Stimulated activated naive B cell treated with anti-CD40 and anti-IgM and Interleukin-4, amounts not matched to agents 10 μg/mL and 1 μg/mL and 100 μg/mL, for 72 hours (primary cell): ENCODE results near the gene RING1.

ENCODE experiments used
- ATAC-seq, 2 donors: fragments of 150-1000 bp; cut with Tn5 transposase; replicated peaks; 2 replicates each; pipeline ENCODE4 v1.10.0; 2021; ENCODE audit warnings: moderate library complexity in 1 of 2
- DNase-seq: peaks from one replicate; pipeline ENCODE4 v3.0.0; 2021
- H3K27ac Mint-ChIP-seq: one replicate; pipeline ENCODE4 v1.8.0; 2022; ENCODE audit warnings: mild to moderate bottlenecking, mixed read lengths
- H3K27me3 Mint-ChIP-seq, 2 donors: one replicate each; pipeline ENCODE4 v1.8.0; 2022; ENCODE audit warnings: mixed read lengths in 2 of 2
- H3K36me3 Mint-ChIP-seq, 2 donors: one replicate each; pipeline ENCODE4 v1.8.0; 2022; ENCODE audit warnings: mixed read lengths in 2 of 2, mild to moderate bottlenecking in 1 of 2
- H3K4me1 Mint-ChIP-seq, 2 donors: one replicate each; pipeline ENCODE4 v1.8.0; 2022; ENCODE audit warnings: mixed read lengths in 2 of 2, mild to moderate bottlenecking in 1 of 2
- H3K4me3 Mint-ChIP-seq, 2 donors: one replicate each; pipeline ENCODE4 v1.8.0; 2022; ENCODE audit warnings: mild to moderate bottlenecking in 2 of 2, mixed read lengths in 2 of 2, moderate library complexity in 1 of 2
- H3K9me3 Mint-ChIP-seq, 2 donors: one replicate each; pipeline ENCODE4 v1.8.0; 2022; ENCODE audit warnings: mixed read lengths in 2 of 2, mild to moderate bottlenecking in 1 of 2

The RING1 gene

DNA sequence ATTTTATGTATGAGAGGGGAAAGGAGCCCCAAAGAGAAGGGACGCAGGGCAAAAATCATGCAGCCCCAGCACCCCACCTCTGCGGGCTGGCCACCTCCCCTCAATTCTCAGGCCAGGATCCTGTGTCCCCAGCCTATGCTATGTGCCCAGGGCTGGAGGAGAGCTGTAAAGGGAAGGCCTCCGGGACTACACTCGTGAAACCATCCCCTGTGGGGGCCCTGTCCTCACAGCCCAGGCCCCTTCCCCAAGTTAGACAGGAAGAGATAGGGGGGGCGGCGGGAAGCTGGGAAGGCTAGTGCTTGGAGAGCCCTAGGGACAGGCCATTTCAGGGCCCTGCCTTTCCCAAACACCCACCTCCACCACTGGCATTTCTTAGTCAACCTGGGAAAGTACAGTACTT, 14.7 kb upstream of the RING1 start:
- no peak for ATAC-seq
- Mint-ChIP-seq H3K27me3 (peaks cover 20 to 32% of the 10 kb centered on the region in 2 donors), H3K9me3 (no peaks in the 10 kb centered on the region), H3K4me3 (peak overlapping the region; percentile 52 to 71), H3K27ac (no peak overlapping the region), H3K36me3 (peaks cover 21 to 42% of the 10 kb centered on the region in 2 donors), H3K4me1 (peaks cover 34 to 52% of the 10 kb centered on the region in 2 donors)
- DNase-seq = no peak

DNA sequence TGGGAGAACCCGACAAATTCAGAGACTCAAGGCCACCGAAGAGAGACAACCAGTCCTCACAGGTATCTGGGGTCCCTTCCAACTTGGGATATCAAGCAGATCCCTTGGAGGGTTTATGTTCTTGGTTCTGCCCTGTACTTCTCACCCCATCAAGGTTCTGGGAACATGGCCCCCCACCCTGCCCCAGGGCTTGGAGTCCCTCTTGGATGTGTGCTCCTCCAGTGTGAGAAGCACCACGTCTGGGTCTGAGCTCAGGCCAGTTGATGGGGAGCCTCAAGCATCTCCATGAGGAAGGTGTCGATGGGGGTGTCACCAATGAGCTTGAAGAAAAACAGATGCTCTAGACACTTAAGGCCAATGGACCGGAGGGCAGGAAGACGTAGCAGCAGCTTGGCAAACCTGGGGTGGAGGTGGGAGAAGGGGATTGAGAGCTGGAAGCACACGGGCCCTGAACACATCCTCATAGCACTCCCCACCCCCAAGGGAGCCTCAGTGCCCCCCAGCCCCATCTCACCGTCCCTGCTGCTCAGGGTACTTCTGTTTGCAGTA, 13.8 kb upstream of the RING1 start:
- no peak overlapping the region for H3K4me3 Mint-ChIP-seq

DNA sequence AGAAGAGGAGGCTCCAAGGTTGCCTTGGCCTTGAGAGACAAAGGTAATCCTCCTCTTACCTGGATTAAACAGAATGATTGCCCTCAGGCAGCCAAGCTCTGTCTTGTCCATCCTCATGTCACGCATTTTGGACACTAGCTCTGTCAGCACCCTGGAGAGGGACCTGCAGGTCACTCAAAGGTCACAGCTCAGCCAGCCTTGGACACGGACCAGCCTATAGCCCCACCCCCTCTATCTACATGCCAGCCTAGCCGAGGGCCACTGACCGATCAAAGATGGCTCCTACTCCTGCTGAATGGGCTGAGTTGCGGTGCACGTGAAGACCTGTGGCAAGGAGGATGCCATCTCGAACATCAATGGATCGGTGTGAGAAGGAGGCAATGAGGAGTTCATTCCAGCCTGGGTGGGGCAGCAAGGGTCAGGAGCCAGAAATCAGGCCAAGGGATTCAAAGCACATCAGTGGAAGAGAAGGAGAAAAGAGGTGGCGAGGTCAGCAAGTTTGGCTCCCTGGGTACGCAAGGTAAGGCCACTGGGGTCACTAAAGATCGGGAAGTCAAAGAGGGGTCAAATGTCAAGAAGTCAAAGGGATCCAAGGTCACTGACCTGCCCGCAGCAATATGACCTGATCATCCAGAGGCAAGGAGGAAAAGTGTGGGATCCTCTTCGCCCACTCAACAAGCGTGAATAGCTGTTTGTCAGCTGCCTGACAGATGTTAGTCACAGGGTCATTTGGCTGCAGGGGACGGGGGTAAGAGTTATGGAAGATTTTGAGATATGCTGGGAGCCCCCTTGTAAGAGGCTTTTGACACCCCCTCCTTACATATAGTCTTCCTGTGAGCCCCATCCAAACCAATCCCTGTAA, 12.8 kb upstream of the RING1 start:
- Mint-ChIP-seq H3K4me1 (peaks cover 43 to 63% of the 10 kb centered on the region in 2 donors), H3K27me3 (peaks cover 11 to 15% of the 10 kb centered on the region in 2 donors), H3K36me3 (peaks cover 20 to 45% of the 10 kb centered on the region in 2 donors), H3K27ac (no peak overlapping the region), H3K4me3 (no peak overlapping the region), H3K9me3 (no peaks in the 10 kb centered on the region)
- no peak for ATAC-seq
- DNase-seq = no peak

More for the DNA sequence above, 13.8 kb upstream of the RING1 start:
- H3K9me3 Mint-ChIP-seq = no peaks in the 10 kb centered on the region
- H3K27me3 Mint-ChIP-seq = peaks cover 19 to 26% of the 10 kb centered on the region in 2 donors
- ATAC-seq = no peak
- peaks cover 21 to 45% of the 10 kb centered on the region in 2 donors for H3K36me3 Mint-ChIP-seq
- no peak for DNase-seq
- H3K4me1 Mint-ChIP-seq = peaks cover 43 to 61% of the 10 kb centered on the region in 2 donors
- H3K27ac Mint-ChIP-seq = no peak overlapping the region

DNA sequence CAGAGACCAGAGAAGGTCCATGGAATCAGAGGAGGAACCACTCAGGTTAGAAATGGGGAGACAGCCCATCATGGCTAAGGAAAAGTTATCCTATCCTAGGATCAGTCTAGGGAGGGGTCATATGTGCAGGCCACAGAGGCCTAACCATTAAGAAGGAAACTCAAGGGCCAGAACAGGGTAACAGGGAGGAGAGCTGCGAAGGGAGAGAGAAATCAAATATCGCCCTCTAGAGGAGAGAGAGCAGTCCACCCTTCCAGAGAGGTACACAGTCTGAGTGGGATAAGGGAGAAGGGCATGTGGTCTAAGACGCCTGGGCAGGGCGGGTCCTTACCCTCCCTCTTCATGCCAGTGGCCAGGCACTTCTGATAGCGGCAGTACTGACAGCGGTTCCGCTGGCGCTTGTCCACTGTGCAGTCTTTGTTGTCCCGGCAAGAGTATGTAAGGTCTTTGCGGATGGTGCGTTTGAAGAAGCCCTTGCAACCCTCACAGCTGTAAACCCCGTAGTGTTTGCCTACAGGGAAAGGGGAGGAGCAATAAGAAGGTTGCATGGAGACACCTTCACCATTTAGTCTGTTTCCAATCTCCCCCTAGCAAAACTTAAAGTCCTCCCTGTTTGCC, 10.8 kb upstream of the RING1 start:
- Mint-ChIP-seq H3K27ac (no peak overlapping the region), H3K4me3 (peak overlapping the region in 1 of 2 donors; percentile 12), H3K9me3 (no peaks in the 10 kb centered on the region), H3K27me3 (no peaks in the 10 kb centered on the region), H3K4me1 (peaks cover 53 to 63% of the 10 kb centered on the region in 2 donors), H3K36me3 (peaks cover 33 to 58% of the 10 kb centered on the region in 2 donors)
- DNase-seq = no peak
- peak; percentile 46 to 59 for ATAC-seq

DNA sequence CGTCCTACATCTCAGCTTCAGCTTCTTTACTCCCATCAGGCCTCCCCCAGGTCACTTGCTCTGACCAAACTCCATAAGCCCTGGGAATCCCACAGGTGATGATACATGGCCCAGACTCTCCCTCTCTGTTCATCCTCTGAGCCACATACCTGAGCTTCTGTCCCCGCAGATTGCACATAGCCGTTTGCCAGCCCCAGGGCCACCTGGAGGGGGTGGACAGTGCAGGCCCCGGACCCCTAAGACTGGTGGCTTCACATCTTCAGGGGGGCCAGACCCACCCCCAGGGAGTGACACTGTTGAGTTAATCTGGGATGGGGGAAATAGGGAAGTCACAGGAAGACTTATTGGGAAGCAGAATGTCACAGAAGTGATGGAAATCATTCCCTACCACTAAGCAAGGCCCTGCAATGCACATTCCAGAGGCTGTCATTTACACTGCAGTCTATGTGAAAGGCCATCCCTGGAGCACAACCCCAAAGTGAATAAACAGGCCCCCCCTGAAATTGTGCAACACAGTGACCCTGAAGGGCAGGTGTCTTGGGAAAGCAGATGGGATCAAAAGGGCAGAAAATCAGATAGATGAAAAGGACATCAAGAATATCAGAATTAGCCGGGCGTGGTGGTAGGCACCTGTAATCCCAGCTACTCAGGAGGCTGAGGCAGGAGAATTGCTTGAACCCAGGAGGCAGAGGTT, 10.0 kb upstream of the RING1 start:
- no peaks in the 10 kb centered on the region for H3K27me3 Mint-ChIP-seq
- H3K36me3 Mint-ChIP-seq = peaks cover 40 to 66% of the 10 kb centered on the region in 2 donors
- peak overlapping the region; percentile 99 to 100 for H3K4me3 Mint-ChIP-seq
- no peaks in the 10 kb centered on the region for H3K9me3 Mint-ChIP-seq
- H3K4me1 Mint-ChIP-seq = peaks cover 57 to 63% of the 10 kb centered on the region in 2 donors
- ATAC-seq (no peak), DNase-seq (no peak)
- peak overlapping the region; percentile 32 for H3K27ac Mint-ChIP-seq

DNA sequence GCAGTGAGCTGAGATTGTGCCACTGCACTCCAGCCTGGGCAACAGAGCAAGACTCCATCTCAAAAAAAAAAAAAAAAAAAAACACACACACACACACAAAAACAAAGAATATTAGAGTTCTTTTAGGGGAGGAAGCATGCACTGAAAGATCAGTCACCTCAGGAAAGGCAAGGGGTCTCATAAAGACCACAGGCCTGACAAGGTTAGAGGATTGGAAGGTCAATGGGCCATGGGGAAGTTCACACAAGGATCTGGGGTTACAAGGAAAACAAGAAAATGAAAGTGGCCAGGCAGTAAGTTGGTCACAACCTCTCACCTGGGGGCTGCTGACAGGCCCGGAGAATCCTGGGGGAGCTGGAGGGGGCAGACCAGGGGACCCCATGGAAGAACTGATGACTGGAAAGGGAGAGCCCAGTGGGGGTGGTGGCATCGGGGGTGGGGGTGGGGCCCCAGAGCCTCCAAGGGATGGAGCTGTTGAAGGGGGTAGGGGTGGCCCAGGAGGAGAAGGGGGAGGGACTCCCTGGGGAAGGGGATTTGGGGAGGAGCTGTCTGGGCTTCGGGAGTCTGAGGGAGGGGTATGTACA, 9.4 kb upstream of the RING1 start:
- Mint-ChIP-seq H3K4me3 (peak overlapping the region; percentile 99 to 100), H3K36me3 (peaks cover 46 to 72% of the 10 kb centered on the region in 2 donors), H3K9me3 (no peaks in the 10 kb centered on the region), H3K4me1 (peaks cover 58 to 63% of the 10 kb centered on the region in 2 donors), H3K27me3 (no peaks in the 10 kb centered on the region), H3K27ac (peak overlapping the region; percentile 72)
- ATAC-seq (no peak), DNase-seq (no peak)

DNA sequence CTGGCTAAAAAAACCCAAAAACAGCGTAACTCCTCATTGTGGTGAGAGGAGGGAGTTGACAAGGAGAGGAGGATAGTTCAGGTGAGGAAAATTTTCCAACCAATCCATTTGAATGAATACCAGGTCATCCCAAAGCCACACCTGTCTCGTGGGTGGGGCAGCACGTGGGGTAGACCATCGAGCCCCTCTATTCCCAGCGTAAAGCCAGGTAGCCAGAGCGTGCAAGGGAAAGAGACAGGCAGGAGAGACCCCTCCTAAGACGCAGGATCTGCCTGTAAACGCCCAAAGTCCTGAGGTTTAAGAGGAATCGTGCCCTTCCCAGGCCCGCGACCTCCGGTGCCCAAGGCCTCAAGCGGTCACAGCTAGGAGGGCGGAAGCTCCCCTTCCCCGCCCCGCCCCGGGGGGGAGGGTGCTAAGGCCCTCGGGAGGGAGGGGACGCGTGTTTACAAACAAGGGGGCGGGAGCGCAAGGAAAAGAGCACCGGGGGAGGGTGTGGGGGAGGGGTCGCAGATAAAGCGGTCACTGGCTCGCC, 8.5 kb upstream of the RING1 start:
- no peaks in the 10 kb centered on the region for H3K27me3 Mint-ChIP-seq
- H3K4me3 Mint-ChIP-seq = peak overlapping the region; percentile 99 to 100
- peaks cover 44 to 69% of the 10 kb centered on the region in 2 donors for H3K36me3 Mint-ChIP-seq
- ATAC-seq (peak; percentile 42 to 46), DNase-seq (peak; percentile 56)
- peak overlapping the region; percentile 70 for H3K27ac Mint-ChIP-seq
- H3K9me3 Mint-ChIP-seq = no peaks in the 10 kb centered on the region
- peaks cover 61 to 68% of the 10 kb centered on the region in 2 donors for H3K4me1 Mint-ChIP-seq

DNA sequence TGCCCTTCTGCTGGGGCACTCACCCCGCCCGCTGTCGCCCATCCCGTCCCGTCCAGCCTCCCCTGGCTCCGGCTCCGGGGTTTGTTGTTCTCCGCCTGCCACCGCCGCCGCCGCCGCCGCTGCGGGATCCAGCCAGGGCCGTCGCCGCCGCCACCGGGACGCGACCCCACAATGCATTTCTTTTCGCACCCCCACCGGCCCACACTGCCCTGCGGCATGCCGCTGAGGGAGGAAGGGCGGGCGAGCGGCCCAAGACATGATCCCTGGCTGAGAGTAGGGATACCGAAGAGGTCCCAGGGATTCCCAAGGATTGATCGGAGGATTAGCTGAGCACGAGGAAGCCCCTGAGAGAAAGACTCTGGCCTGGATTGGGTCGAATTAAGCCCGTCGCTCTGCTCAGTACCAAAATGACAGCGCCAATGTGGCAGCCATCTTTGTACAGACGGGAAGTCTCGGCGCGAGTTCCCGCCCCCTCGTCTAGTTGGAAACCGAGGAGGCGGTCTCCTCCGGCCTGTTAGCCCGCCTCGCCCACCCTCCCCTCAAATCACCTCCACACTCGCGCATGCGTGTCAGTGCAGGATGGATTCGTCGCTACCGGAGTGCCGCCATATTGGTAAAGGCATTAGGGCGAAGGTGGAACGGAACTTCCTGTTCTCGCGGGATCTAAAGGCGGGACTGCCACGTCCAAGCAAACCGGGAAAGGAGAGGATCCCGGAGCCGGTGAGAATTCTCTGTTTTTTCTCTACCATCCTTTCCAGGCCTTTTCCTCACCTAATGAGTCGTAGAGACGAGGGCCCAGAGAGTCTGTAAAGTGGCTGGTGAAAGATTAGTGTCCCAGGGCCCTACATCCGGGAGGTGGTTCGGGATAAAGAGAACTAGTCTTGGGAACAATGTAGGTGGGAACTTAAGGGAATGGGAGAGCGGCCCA, 7.8 kb upstream of the RING1 start, which contains the start of the genes RXRB and SLC39A7:
Gene RXRB (minus strand): TSS at position 447 of the 928 bp plus-strand sequence. CDS start 189 bp downstream, at position 258.
Gene SLC39A7 (plus strand): TSS at position 649 of the 928 bp plus-strand sequence. CDS start 379 bp downstream, outside the sequence.
- H3K36me3 Mint-ChIP-seq = peaks cover 39 to 61% of the 10 kb centered on the region in 2 donors
- peak within 1 kb of the TSS; percentile 99 for H3K27ac Mint-ChIP-seq
- H3K9me3 Mint-ChIP-seq = no peaks in the 10 kb centered on the region
- H3K4me1 Mint-ChIP-seq = peaks cover 68 to 75% of the 10 kb centered on the region in 2 donors
- no peaks in the 10 kb centered on the region for H3K27me3 Mint-ChIP-seq
- peak; percentile 71 to 76 for ATAC-seq
- peak; percentile 95 for DNase-seq
- H3K4me3 Mint-ChIP-seq = peak within 1 kb of the TSS; percentile 99 to 100

DNA sequence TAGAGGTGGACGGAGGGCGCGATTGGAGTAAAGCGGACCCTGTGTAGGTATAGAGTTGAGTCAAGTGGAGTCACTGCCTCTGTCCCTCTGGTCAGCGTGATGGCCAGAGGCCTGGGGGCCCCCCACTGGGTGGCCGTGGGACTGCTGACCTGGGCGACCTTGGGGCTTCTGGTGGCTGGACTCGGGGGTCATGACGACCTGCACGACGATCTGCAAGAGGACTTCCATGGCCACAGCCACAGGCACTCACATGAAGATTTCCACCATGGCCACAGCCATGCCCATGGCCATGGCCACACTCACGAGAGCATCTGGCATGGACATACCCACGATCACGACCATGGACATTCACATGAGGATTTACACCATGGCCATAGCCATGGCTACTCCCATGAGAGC, 7.2 kb upstream of the RING1 start:
- DNase-seq = no peak
- Mint-ChIP-seq H3K4me1 (peaks cover 73 to 82% of the 10 kb centered on the region in 2 donors), H3K4me3 (peak overlapping the region; percentile 99 to 100), H3K9me3 (no peaks in the 10 kb centered on the region), H3K36me3 (peaks cover 33 to 59% of the 10 kb centered on the region in 2 donors), H3K27me3 (no peaks in the 10 kb centered on the region), H3K27ac (peak overlapping the region; percentile 99)
- ATAC-seq = no peak

DNA sequence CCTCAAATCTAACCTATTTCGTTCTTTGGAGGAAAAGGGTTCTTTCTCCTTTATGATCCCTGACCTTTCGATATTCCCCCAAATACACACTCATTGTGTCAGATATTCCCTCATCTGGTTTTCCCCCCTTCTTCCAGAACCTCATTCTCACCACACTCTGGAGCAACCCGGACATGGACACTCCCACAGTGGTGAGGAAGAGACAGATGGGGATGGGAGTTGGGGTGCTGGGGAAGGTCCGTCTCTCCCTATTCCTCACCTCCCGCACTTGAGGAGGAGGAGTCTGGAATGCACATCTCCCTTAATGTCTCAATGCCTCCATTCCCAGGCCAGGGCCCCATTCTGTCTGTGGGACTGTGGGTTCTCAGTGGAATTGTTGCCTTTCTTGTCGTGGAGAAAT, 6.4 kb upstream of the RING1 start:
- no peaks in the 10 kb centered on the region for H3K9me3 Mint-ChIP-seq
- no peaks in the 10 kb centered on the region for H3K27me3 Mint-ChIP-seq
- peaks cover 73 to 81% of the 10 kb centered on the region in 2 donors for H3K4me1 Mint-ChIP-seq
- H3K27ac Mint-ChIP-seq = peak overlapping the region; percentile 99
- peaks cover 29 to 55% of the 10 kb centered on the region in 2 donors for H3K36me3 Mint-ChIP-seq
- H3K4me3 Mint-ChIP-seq = peak overlapping the region; percentile 99 to 100
- DNase-seq (no peak), ATAC-seq (no peak)

DNA sequence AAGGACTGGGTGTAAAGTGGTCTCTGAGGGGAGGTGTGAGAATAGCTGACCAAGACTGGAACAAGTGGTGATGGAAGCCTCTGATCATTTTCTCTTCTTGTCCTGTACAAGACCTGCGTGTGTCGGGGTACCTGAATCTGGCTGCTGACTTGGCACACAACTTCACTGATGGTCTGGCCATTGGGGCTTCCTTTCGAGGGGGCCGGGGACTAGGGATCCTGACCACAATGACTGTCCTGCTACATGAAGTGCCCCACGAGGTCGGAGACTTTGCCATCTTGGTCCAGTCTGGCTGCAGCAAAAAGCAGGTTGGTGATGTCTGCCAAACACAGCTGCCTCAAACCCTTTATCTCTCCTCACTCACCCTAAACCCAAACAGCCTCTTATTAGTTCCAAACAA, 5.5 kb upstream of the RING1 start:
- Mint-ChIP-seq H3K4me3 (peak overlapping the region; percentile 21 to 86), H3K9me3 (no peaks in the 10 kb centered on the region), H3K27ac (peak overlapping the region; percentile 3), H3K4me1 (peaks cover 71 to 79% of the 10 kb centered on the region in 2 donors), H3K36me3 (peaks cover 29 to 48% of the 10 kb centered on the region in 2 donors), H3K27me3 (no peaks in the 10 kb centered on the region)
- no peak for DNase-seq
- ATAC-seq = no peak

DNA sequence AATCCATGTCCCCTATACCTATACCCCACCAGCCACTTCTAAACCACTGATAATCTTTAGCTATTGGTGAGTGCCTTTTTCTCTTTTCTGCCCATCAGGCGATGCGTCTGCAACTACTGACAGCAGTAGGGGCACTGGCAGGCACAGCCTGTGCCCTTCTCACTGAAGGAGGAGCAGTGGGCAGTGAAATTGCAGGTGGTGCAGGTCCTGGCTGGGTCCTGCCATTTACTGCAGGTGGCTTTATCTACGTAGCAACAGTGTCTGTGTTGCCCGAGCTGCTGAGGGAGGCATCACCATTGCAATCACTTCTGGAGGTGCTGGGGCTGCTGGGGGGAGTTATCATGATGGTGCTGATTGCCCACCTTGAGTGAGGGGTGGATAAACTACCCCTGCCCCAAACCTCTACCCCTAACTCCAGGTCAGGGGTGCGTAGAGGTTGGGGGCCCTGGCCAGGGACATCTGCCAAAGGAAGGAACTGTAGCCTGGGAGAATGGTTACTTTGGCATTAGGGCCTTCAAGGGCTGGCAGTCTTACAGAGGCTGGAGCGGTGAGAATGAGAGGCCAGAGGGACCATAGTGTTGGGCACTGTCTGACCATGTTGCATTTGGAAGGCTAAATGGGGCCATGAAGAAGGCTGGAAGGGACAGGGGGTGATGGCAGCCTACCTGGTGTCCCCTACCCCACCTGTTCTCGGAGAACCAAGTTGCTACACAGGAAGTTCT, 4.7 kb upstream of the RING1 start:
- peaks cover 29 to 48% of the 10 kb centered on the region in 2 donors for H3K36me3 Mint-ChIP-seq
- peak overlapping the region; percentile 84 to 86 for H3K4me3 Mint-ChIP-seq
- H3K9me3 Mint-ChIP-seq = no peaks in the 10 kb centered on the region
- H3K4me1 Mint-ChIP-seq = peaks cover 65 to 74% of the 10 kb centered on the region in 2 donors
- ATAC-seq = no peak
- no peak for DNase-seq
- H3K27ac Mint-ChIP-seq = peak overlapping the region; percentile 9
- H3K27me3 Mint-ChIP-seq = no peaks in the 10 kb centered on the region
